Measurements from ENCODE around the gene ANO1.

DNA sequence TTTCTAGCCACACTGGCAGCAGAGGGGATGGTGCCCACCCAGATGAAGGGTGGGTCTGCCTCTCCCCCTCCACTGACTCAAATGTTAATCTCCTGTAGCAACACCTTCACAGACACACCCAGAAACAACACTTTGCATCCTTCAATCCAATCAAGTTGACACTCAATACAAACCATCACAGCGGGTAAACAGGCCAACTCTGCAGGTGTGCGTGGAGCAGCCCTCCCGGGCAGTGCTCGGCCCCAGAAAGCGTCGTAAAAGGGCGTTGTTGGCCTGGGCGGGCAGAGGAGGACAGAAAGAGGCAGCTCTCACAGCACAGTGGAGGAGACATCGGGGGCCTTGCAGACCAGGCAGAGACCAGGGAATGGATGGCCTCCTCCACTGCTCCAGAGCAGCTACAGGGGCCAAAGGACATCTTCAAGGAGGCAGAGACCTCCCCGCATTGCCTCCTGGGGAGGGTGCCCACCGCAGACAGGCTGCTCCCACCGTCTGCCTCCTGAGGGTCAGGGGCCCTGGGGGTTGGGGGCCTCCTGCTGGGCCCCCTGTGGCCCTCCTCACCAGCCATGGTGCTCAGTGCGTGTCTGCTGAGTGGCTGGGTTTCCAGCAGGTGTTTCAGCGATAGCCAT is 68.9 kb downstream of the ANO1 start:
- TF ChIP-seq CTCF (IDR thresholded peaks at IDR 0.05) (no peak), EP300 (IDR thresholded peaks at IDR 0.05) (no peak), POLR2A (IDR thresholded peaks at IDR 0.05) (no peak)
